Stimulated activated CD4-positive, alpha-beta T cell treated with anti-CD3 and anti-CD28 coated beads, Interleukin-4, amount 100 ng/mL, for 1 hour (primary cell): Measurements from ENCODE around the gene QPRT.
"Not testable (repeated sequence)": the region's sequence is repeated elsewhere in the genome, so short reads cannot be mapped to it uniquely, and the experiment has no call there.

Source experiments
- DNase-seq: peaks from one replicate; pipeline ENCODE4 v3.0.0-alpha.2; 2020

Gene QPRT

DNA sequence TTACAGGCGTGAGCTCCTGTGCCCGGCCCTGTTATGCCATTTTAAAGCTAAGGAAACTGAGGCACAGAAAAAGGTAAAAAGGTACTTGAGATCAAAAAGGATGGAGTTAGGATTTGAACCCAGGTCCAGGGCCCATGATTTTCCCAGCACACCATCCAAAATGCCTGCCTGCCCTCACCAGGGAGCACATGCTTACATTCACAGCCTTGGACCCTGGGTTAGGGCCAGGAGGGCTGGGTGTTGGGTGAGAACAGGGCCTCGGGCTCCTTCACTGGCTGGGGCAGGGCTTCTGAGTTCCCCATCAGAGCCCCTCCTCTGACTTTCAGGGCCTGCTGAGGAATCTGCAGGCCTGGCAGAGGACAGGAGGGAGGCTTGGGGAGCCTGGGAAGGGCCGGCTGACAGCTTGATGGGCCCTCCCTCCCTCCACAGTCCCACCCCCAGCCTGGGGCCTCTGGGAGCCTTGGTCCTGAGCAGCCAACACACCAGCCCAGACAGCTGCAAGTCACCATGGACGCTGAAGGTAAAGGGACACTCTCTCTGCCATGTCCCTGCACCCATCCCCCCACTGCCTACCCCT, at the start of gene QPRT:
Gene QPRT, plus strand, starts transcription at position 490 of the 577 bp plus-strand sequence. Its CDS starts 18 bp downstream, at position 508.
- DNase-seq = no peak

DNA sequence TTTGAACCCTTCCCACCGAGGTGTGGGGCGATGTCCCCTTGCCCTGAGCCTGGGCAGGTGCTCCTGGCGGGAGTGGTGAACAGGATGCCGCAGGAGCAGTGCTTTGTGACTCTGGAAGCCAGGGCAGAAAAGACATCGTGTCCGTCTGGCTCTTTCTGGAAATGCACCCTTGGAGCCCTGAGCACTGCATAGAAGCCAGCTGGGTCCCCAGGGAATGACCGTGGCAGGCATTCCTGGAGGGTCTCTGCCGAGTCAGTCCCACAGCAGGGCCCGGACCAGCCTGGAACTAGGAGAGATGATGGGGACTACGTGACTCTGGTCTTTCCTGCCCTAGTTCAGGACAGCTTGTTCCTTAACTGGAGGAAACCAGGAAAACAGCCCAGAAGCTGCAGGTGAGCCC, 49.7 kb upstream of the QPRT start:
- DNase-seq = not testable (repeated sequence)

DNA sequence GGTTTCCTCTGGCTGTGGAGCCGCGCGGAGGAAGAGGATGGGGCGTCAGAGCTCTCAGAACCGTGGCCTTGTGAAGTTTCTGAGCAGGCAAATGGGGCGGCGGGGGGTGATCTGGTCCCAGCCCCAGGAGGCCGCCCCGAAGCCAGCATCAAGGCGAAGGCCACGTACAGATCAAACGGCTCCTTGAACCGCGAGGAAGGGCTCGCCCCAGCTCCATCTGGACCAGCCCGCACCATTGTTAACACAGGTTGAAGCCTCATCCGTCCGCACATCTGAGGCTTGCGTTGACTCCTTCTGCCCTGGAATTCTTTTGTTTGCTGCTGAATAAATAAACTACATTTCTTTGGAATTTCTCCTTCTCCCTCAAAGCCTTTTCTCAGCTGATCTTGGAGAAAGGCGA, 47.3 kb upstream of the QPRT start:
- not testable (repeated sequence) for DNase-seq

DNA sequence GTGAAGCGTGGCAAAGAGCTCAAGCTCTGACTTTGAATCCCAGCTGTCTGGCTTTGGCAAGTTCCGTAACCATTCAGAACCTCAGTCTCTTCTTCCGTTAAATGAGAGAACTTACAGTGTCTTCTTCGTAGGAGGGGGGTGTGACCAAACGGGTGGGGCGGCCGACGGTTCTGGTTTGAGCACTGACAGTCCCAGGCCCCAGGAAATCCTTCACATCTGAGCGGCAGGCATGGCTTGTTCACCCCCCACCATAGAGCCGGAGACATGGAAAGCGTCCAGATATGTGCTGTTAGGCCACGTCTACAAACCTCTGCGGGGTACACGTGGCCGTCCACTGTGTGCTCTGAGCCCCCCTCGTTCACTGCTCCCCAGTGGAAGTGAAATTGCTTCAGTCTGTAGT, 43.1 kb upstream of the QPRT start:
- DNase-seq = not testable (repeated sequence)

DNA sequence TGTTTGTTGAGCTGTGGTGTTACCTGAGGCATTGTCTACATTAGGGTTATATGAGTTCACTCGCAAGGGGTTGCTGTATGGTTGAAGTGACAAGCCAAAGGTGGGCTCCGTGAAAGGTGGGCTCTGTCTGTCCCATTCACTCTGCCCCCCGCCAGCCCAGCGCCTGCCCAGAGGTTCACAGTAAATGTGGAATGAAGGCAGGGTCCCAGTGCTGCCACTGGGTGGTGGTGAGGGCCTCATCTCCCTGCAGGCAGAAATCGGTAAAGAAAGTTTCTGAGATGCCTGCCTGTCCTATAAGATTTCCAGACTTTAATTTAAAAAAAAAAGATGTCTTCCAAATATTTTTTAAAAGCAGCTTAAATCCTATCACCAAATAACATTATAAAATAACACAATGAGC, 42.6 kb upstream of the QPRT start:
- DNase-seq = not testable (repeated sequence)

DNA sequence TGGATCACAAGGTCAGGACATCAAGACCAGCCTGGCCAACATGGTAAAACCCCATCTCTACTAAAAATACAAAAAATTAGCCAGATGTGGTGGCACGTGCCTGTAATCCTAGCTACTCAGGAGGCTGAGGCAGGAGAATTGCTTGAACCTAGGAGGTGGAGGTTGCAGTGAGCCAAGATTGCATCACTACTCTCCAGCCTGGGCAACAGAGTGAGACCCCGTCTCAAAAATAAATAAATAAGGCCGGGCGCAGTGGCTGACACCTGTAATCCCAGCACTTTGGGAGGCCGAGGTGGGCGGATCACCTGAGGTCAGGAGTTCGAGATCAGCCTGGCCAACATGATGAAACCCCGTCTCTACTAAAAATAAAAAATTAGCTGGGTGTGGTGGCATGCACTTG, 40.2 kb upstream of the QPRT start:
- DNase-seq = not testable (repeated sequence)

DNA sequence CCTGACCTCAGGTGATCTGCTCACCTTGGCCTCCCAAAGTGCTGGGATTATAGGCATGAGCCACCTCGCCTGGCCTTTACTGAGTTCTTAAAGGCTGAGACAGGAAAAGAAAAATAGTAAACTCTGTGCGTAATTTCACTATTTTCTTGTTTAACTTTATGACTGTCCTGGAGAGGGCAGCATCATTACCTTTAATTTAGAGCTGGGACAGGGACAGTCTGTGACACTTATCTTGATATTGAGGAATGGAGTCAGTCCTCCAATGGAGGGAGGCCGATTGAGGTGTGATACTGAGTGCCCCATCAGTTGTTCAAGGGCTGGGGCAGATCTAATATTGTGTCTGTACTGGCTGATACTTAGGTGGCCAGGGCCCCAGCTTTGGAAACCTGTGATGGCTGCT, 37.4 kb upstream of the QPRT start:
- DNase-seq = no peak

DNA sequence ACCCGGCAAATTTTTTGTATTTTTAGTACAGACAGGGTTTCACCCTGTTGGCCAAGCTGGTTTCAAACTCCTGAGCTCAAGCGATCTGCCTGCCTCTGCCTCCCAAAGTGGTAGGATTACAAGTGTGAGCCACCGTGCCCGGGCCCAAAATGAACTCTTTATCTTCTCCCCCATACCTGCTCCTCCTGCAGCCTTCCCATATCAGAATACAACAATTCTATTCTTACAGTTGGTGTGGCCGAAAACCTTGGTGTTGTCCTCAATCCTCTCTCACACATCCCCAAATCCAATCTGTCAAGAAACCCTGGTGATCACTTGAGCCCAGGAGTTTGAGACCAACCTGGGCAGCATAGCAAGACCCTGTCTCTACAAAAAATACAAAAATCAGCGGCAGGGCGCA, 35.4 kb upstream of the QPRT start:
- no peak for DNase-seq

DNA sequence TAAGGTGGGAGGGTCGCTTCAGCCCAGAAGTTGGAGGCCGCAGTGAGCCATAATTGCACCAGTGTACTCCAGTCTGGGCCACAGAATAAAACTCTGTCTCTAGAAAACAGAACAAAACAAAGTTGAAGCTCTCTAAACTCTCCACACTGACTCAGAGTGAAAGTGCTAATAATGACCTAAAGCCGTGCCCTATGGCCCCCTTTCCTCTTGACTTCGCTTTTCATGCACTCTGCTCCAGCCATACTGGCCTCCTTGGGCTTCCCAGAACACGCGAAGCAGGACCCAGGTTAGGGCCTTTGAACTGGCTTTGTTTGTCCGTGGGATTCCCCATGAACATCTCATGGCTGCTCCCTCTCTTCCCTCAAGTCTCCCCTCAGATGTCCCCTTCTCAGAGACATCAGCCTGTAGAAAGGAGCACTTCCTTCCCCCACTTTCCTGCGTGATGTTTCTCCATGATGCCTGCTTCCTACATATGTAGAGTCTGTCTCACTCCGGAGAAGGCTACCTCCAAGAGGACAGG, 34.6 kb upstream of the QPRT start:
- no peak for DNase-seq

DNA sequence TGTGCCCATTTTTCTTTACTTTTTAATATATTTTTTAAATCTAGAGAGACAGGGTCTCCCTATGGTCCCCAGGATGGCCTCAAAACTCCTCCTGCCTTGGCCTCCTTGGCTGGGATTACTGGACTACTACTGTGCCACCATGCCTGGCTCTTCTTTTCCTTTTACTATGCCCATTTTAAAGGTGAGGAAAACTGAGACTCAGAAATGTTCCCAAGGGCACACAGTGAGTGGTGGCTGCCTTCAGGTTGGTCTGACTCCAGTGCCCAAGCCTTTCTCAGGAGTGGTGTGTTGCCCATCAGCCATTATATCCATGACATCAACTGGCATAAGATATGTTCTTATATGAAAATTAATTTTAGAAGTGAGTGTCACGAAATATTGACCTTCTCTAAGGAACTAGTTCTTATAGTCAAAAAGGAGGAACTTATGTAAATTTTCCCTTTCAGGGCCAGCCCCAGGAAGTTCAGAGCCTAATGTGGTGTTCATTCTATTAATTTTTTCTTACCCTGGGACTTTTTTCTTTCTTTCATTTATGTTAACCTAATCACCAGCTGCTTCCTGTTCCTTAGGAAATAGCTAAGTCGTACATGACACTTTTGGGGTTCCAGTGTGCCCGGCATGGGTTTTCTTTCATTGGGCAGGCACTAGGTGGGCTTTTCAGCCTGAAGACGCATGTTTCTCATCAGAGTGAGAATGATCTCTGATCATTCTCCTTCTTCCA, 33.8 kb upstream of the QPRT start:
- DNase-seq = no peak

DNA sequence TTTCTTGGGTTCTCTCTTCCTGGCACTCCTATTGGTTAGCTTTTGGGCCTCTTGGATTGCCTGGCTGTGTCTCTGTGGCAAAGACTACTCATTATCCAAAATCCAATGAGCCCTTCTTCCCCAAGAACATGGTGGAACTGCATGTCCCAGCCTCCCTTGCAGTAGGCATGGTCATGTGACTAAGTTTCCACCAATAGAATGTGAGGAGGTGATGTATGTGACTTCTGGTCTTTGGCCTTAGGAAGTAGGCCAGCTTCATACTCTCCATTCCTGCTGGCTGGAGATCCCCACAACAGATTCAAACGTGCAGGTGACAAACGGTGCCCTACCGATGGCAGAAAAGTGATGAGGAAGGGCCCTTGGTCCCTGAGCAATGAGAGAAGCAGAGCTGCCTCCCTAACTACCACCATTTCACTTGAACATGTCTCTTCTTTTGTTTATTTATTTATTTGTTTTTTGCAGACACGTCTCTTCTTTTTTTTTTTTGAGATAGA, 33.2 kb upstream of the QPRT start:
- DNase-seq = no peak

DNA sequence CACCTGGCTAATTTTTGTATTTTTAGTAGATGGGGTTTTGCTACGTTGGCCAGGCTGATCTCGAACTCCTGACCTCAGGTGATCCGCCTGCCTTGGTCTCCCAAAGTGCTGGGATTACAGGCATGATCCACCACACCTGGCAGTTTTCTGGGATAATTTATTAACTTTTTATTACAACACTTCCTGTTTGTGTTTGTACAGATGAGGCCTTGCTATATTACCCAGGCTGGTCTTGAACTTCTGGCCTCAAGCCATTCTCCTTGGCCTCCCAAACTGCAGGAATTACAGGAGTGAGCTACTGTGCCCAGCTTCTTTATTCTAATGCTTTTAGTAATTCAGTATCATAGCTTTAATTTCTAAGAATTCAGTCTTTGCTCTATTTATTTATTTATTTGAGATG, 32.0 kb upstream of the QPRT start:
- no peak for DNase-seq

DNA sequence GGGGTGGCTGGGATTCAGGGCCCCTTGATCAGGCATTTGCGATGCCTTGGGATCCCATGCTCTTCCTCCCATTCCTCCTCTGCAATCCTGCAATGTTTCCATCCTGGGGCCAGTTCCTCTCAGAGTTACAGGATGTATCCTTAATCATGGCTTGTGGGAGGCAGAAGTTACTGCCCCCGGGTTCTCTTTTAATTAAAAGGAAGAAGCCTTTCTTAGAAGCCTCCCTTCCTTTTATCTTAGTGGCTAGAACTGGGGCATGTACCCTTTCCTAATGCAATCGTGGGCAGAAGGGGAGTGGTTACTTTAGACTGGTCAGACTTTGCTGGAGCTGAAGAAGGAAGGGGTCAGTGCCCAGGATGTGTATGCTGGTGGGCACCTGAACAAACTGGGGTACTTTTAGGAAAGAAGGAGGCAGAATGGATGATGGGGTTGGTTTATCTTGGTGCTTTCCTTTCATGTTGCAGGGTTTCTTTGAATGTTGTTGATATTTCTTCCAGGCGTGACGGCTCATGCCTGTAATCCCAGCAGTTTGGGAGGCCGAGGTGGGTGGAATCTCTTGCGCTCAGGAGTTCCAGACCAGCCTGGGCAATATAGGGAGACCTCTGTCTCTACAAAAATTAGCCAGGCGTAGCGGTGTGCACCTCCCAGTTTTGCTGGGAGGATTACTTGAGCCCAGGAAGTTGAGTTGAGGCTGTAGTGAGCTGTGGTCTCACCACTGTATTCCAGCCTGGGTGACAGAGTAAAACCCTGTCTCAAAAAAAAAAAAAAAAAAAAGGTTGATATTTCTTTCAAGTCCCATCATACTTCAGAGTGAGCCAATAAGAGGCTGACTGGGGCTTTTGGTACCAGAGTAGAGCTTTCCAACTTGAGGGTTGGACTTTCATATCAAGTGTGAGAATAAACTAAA, 29.1 kb upstream of the QPRT start:
- no peak for DNase-seq

DNA sequence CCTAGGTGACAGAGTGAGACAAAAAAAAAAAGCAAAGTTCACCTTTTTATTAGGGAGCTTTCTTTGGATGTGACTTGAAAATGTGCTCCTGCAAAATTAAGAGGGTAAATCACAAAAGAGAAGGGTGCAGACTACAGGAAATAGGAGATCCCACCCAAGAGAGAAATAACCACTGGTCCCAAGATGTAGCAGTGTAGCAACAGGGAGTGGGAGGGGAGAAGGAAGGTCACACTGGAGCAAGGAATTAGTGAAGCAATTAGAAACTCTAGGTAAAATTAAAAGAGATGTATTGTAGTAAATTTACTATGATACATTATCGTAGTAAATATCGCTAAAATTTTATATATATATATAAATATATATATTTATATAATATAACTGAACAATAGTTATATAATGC, 28.2 kb upstream of the QPRT start:
- no peak for DNase-seq

DNA sequence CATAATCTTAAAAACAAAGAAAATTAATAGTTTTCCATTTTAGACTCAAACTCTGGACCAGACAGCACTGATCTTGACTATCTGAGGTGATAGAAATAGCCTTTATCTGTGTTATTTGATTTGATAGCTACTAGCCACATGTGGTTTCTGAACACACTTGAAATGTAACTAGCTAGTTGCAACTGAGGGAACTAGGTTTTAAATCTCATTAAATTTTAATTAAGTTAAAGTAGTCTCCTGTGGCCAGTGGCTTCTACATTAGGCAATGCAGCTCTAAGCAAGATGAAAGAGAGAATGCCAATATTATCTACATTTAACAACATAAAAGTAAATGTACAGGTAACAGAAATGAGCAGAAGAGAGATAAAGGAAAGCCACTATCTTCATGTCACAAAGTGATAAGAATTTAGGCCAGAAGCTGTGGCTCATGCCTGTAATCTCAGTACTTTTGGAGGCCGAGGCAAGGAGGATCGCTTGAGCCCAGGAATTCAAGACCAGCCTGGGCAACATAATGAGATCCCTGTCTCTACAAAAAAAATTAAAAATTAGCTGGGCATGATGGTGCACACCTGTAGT, 27.1 kb upstream of the QPRT start:
- DNase-seq = no peak

DNA sequence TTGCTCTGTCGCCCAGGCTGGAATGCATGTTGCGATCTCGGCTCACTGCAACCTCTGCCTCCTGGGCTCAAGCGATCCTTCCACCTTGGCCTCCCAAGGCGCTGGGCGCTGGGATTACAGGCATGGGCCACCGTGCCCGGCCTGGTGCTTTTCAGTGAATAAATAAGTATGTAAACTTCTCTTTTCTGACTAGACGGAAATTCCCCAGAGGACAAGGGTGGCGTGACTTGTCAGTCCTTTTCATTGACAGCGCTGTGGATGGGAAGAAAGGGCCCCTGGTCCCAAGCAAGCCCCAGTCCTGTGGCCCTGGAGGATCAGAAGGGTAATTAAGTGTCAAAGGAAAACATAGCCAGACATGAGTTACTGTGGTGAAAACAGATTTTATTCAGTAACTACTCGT, 25.5 kb upstream of the QPRT start:
- DNase-seq = no peak

DNA sequence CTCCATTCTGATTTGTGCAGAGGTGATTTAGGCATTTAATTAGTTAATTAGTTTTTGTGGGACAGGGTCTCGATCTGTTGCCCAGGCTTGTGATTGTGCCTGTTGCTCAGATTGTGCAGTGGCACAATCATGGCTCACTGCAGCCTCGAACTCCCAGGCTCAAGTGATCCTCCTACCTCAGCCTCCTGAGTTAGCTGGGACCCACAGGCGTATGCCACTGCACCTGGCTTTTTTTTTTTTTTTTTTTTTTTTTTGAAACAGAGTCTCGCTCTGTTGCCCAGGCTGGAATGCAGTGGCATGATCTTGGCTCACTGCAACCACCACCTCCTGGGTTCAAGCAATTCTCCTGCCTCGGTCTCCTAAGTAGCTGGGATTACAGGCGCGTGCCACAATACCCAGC, 25.1 kb upstream of the QPRT start:
- DNase-seq = not testable (repeated sequence)

DNA sequence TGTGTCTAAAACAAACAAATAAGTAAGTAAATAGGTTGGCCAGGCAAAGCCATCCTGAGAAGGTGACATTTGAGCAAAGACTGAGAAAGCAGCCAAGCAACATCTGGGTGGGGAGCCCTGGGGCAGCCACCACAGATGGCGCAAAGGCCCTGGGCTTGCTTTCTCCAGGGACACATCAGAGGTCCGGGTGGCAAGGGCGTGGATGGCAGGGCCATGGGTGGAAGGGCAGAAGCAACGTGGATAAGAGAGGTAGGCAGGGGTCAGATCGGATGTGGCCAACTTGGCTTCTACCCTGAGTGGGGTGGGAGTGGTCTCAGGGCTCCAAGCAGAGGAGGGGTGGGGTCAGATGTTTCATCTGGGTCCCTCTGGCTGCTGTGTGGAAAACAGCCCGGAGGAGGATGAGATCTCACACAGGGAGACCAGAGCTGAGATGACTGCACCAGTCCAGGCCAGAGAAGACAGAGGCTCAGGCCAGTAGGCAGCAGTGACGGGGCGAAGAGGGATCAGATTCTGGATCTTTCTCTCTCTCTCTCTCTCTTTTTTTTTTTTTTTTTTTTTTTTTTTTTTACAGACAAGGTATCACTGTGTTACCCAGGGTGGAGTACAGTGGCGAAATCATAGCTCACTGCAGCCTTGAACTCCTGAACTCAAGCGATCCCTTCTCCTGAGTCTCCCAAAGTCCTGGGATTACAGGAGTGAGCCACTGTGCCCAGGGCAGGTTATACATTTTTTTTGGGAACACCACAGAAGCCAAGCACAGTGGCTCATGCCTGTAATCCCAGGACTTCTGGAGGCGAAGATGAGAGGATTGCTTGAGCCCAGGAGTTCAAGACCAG, 22.1 kb upstream of the QPRT start:
- no peak for DNase-seq

DNA sequence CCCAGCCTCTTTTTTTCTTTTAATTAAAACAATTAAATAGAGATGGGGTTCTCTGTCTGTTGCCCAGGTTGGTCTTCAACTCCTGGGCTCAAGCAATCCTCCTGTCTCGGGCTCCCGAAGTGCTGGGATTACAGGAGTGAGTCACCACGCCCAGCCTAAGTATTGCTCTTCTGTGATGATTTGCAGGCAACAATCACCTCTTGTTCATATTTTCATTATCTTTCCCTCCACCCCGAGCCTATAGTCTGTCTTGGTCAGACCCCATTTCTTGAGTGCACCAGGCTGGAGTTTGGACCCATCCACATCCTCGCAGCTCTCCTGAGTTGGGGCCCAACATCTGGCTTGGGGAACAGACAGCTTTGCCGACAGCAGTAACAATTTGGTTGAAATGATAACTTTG, 20.3 kb upstream of the QPRT start:
- no peak for DNase-seq

DNA sequence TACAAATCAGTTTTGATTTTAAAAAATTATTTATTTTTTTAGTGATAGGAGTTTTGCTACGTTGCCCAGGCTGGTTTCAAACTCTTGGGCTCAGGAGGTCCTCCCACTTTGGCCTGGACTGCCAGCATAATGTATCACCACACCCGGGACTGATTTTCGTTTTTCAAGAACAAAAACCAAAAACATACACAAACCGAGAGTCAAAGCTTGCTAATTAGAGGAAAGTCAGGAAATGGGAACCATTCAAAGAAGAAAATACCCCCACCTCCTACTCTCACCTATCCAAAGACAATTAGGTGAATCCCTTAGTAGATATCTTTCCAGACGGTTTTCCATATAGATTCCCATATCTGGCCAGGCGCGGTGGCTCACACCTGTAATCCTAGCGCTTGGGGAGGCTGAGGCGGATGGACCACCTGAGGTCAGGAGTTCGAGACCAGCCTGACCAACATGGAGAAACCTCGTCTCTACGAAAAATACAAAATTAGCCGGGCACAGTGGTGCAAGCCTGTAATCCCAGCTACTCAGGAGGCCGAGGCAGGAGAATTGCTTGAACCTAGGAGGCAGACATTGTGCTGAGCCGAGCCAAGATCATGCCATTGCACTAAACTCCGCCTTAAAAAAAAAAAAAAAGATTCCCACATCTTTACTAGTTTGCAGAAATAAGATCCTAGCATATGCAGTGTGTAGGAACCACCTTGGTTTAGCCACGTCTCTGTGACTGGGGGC, 16.8 kb upstream of the QPRT start:
- DNase-seq = no peak

DNA sequence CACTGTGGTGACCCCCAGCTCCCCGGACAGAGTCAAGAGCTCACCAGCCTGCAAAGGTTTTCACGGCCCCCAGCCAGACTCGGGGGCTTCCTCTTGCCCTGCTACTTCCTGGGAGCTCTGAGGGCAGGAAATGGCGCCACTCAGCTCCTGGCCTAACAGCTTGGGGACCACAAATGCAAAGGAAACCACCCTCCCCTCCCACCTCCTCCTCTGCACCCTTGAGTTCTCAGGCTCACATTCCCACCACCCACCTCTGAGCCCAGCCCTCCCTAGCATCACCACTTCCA, 16.3 kb upstream of the QPRT start:
- no peak for DNase-seq
